GM23338 (cell line): ENCODE measurements around the gene MT4. TPM values are rescaled to one million over a fixed set of nuclear protein-coding genes. Genes with fewer than 3 reads are reported as not detected.

Experiments
- ATAC-seq: fragments of 200-7000 bp; cut with Tn5 transposase; 3 replicates; pipeline ENCODE4 v1.9.1; 2020
- DNase-seq: peaks from one replicate; pipeline ENCODE4 v3.0.0-alpha.2; 2015; ENCODE audit warnings: low spot score
- H2AFZ ChIP-seq: fragments of 200-600 bp; sonication (generic); 2 replicates; pipeline ENCODE4 v1.8.0; 2016; ENCODE audit warnings: antibody characterized with exemption, mild to moderate bottlenecking, moderate library complexity
- H3F3A ChIP-seq: fragments of 200-600 bp; sonication (generic); replicated peaks from 2 replicates; pipeline ENCODE4 v1.8.0; 2017; ENCODE audit warnings: antibody characterized with exemption, mixed run types, low read depth
- H3K27ac ChIP-seq: fragments of 200-600 bp; sonication (generic); 2 replicates; pipeline ENCODE4 v1.6.1; 2016; ENCODE audit warnings: low read depth
- H3K27me3 ChIP-seq: fragments of 200-600 bp; sonication (generic); 2 replicates; pipeline ENCODE4 v1.8.0; 2016; ENCODE audit warnings: mild to moderate bottlenecking, mixed run types, moderate library complexity; ENCODE audit not compliant: insufficient read depth
- H3K36me3 ChIP-seq: fragments of 200-600 bp; sonication (generic); 2 replicates; pipeline ENCODE4 v1.8.0; 2016; ENCODE audit warnings: mild to moderate bottlenecking; ENCODE audit not compliant: insufficient read depth
- H3K4me1 ChIP-seq: fragments of 200-600 bp; sonication (generic); 2 replicates; pipeline ENCODE4 v1.8.0; 2016; ENCODE audit warnings: mild to moderate bottlenecking, moderate library complexity; ENCODE audit not compliant: insufficient read depth
- H3K4me2 ChIP-seq: fragments of 200-600 bp; sonication (generic); 2 replicates; pipeline ENCODE4 v1.7.1; 2017; ENCODE audit warnings: mixed run types
- H3K4me3 ChIP-seq: fragments of 200-600 bp; sonication (generic); 2 replicates; pipeline ENCODE4 v1.6.1; 2016; ENCODE audit warnings: mixed run types
- H3K79me2 ChIP-seq: fragments of 200-600 bp; sonication (generic); replicated peaks from 2 replicates; pipeline ENCODE4 v1.8.0; 2017; ENCODE audit warnings: mild to moderate bottlenecking; ENCODE audit not compliant: insufficient read depth
- H3K9me2 ChIP-seq: fragments of 200-600 bp; sonication (generic); 2 replicates; pipeline ENCODE4 v1.8.0; 2017; ENCODE audit not compliant: insufficient read depth
- H4K20me1 ChIP-seq: fragments of 200-600 bp; sonication (generic); replicated peaks from 2 replicates; pipeline ENCODE4 v1.8.0; 2017; ENCODE audit warnings: mild to moderate bottlenecking; ENCODE audit not compliant: insufficient read depth
- H3K27ac Mint-ChIP-seq: 2 replicates; pipeline ENCODE4 v1.8.0; 2020; ENCODE audit warnings: inconsistent platforms, mild to moderate bottlenecking, moderate library complexity, mixed read lengths
- H3K27me3 Mint-ChIP-seq: 3 replicates; pipeline ENCODE4 v1.8.0; 2022; ENCODE audit warnings: low read depth, mild to moderate bottlenecking, moderate library complexity, mixed read lengths, inconsistent platforms; ENCODE audit not compliant: insufficient read depth, poor library complexity
- H3K36me3 Mint-ChIP-seq: 3 replicates; pipeline ENCODE4 v1.8.0; 2021; ENCODE audit warnings: low read depth, mild to moderate bottlenecking, inconsistent platforms, moderate library complexity, mixed read lengths
- H3K4me1 Mint-ChIP-seq: 3 replicates; pipeline ENCODE4 v1.8.0; 2020; ENCODE audit warnings: mild to moderate bottlenecking, inconsistent platforms, mixed read lengths
- H3K4me3 Mint-ChIP-seq: 3 replicates; pipeline ENCODE4 v1.8.0; 2021; ENCODE audit warnings: moderate library complexity, mild to moderate bottlenecking, inconsistent platforms, mixed read lengths
- H3K9me3 Mint-ChIP-seq: 3 replicates; pipeline ENCODE4 v1.8.0; 2020; ENCODE audit warnings: moderate library complexity, mild to moderate bottlenecking, inconsistent platforms, mixed read lengths
- CREB1 ChIP-seq: fragments of 250-450 bp; sonication (Bioruptor Pico); IDR thresholded peaks from 2 replicates; pipeline ENCODE4 v1.5.0; 2020; ENCODE audit warnings: low read depth, mild to moderate bottlenecking, moderate library complexity
- POLR2AphosphoS5 ChIP-seq: IDR thresholded peaks from 2 replicates; pipeline ENCODE4 v1.6.1; 2016; ENCODE audit warnings: antibody characterized with exemption, low read depth
- ZNF114 ChIP-seq: fragments of 250-450 bp; sonication (Bioruptor Pico); IDR thresholded peaks from 2 replicates; pipeline ENCODE4 v1.5.0; 2020; ENCODE audit warnings: mild to moderate bottlenecking, moderate library complexity
- polyA plus RNA-seq: library from polyadenylated mRNA; unstranded; fragments of >200 nt; fragmentation: Nextera tagmentation; extraction: Ambion mirVana; gene quantifications from 2 replicates; pipeline ENCODE4 v1.2.1, GENCODE V29; 2016
- total RNA-seq: library from RNA; depleted of rRNA; stranded (reverse); fragments of >200 nt; shearing (Covaris generic); gene quantifications from 2 replicates; pipeline ENCODE4 v1.2.3, GENCODE V29; 2014
- TF ChIP-seq, protein P1 (sequence below), 2 experiments: fragments of 200-600 bp in 1 of 2; sonication (generic) in 1 of 2; conservative IDR thresholded peaks; 2 replicates each; pipeline versions ENCODE4 v1.5.1 to v1.6.1; 2016 to 2017; ENCODE audit warnings: antibody characterized with exemption in 2 of 2, low read depth in 2 of 2, mild to moderate bottlenecking in 2 of 2, moderate library complexity in 1 of 2
- TF ChIP-seq, protein P2 (sequence below): IDR thresholded peaks from 2 replicates; pipeline ENCODE4 v1.6.1; 2016; ENCODE audit warnings: antibody characterized with exemption
- TF ChIP-seq, protein P3 (sequence below): IDR thresholded peaks from one replicate; pipeline ENCODE4 v1.6.1; 2018; ENCODE audit warnings: antibody characterized with exemption; ENCODE audit not compliant: unreplicated experiment

Gene MT4
- total and polyA plus RNA-seq, 2 experiments from 2014 or later: not detected

DNA sequence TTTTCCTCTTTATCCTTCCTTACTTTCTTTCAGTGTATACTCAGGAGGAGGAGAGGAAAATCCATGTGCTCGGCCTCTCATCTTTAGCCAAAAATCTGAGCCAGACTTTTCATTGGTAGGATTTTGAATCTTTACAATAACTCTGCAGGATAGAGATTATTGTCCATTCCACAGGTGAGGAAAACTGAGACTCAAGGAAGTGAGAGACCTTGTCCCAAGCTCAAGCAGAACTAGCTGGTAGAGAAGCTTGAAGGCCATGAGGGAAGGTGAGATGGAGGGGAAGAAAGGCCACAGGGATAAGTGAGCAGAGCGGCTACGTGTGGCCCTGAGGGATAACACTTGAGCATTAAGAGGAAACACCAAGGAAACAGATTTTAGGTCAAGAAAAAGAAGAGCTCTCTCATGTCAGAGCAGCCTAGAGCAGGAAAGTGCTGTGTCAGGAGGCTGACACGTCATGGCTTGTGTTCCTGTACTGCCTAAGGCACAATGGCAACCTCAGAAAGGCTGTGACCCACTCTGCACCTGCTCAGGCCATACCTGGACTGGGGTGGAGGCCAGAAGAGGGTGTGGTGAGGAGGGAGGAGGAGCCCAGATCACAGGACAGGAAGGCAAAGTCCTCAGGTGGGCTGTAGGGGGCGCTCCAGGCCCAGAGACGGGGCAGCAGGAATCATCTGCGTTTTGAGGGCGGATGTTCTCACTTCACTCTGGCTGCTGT is 11.9 kb downstream of the MT4 start:
- H3K4me1 ChIP-seq: no peaks in the 10 kb centered on the region
- H4K20me1 ChIP-seq: no peaks in the 10 kb centered on the region
- H3F3A ChIP-seq: no peaks in the 10 kb centered on the region
- no peaks in the 10 kb centered on the region for H3K79me2 ChIP-seq
- TF ChIP-seq, protein P1, sequence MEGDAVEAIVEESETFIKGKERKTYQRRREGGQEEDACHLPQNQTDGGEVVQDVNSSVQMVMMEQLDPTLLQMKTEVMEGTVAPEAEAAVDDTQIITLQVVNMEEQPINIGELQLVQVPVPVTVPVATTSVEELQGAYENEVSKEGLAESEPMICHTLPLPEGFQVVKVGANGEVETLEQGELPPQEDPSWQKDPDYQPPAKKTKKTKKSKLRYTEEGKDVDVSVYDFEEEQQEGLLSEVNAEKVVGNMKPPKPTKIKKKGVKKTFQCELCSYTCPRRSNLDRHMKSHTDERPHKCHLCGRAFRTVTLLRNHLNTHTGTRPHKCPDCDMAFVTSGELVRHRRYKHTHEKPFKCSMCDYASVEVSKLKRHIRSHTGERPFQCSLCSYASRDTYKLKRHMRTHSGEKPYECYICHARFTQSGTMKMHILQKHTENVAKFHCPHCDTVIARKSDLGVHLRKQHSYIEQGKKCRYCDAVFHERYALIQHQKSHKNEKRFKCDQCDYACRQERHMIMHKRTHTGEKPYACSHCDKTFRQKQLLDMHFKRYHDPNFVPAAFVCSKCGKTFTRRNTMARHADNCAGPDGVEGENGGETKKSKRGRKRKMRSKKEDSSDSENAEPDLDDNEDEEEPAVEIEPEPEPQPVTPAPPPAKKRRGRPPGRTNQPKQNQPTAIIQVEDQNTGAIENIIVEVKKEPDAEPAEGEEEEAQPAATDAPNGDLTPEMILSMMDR (conservative IDR thresholded peaks at IDR 0.05; ENCODE audit: low read depth in 2 of 2): peak; percentile 94 to 98
- TF ChIP-seq, protein P2, sequence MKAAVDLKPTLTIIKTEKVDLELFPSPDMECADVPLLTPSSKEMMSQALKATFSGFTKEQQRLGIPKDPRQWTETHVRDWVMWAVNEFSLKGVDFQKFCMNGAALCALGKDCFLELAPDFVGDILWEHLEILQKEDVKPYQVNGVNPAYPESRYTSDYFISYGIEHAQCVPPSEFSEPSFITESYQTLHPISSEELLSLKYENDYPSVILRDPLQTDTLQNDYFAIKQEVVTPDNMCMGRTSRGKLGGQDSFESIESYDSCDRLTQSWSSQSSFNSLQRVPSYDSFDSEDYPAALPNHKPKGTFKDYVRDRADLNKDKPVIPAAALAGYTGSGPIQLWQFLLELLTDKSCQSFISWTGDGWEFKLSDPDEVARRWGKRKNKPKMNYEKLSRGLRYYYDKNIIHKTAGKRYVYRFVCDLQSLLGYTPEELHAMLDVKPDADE: no peak
- no peak overlapping the region for H3K4me3 ChIP-seq
- ATAC-seq: peak; percentile 100
- no peak overlapping the region for H3K4me2 ChIP-seq
- no peak overlapping the region for H2AFZ ChIP-seq
- no peaks in the 10 kb centered on the region for H3K9me2 ChIP-seq
- Mint-ChIP-seq H3K4me1 (no peaks in the 10 kb centered on the region; the same call in 2 of the 3 replicates), H3K27ac (no peak overlapping the region), H3K9me3 (peaks cover 4% of the 10 kb centered on the region; the same call in 2 of the 3 replicates), H3K27me3 (peaks cover 9% of the 10 kb centered on the region), H3K4me3 (no peak overlapping the region), H3K36me3 (peaks cover 2% of the 10 kb centered on the region; the same call in 2 of the 3 replicates)
- no peaks in the 10 kb centered on the region for H3K36me3 ChIP-seq
- H3K27me3 ChIP-seq: no peaks in the 10 kb centered on the region
- no peak overlapping the region for H3K27ac ChIP-seq
- DNase-seq: peak; percentile 92

DNA sequence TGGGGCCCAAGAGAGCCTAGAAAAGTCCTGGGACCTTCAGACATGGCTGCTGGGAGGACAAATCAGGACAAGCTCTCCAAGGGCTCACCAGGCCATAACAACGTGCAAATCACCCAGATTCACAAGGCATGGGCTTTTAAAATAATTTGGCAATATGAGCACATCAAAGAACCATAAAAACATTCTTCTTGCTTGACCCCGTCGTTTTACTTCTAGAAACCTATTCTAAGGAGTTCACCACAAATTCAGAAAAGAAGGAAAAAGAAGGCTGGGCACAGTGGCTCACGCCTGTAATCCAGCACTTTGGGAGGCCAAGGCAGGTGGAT is 12.4 kb downstream of the MT4 start:
- Histone ChIP-seq H3K4me2 (no peak overlapping the region), H3K4me1 (no peaks in the 10 kb centered on the region), H3K79me2 (no peaks in the 10 kb centered on the region), H3K4me3 (no peak overlapping the region), H3K36me3 (no peaks in the 10 kb centered on the region), H3F3A (no peaks in the 10 kb centered on the region), H4K20me1 (no peaks in the 10 kb centered on the region), H3K9me2 (no peaks in the 10 kb centered on the region), H2AFZ (peak overlapping the region; percentile 95), H3K27ac (no peak overlapping the region), H3K27me3 (no peaks in the 10 kb centered on the region)
- Mint-ChIP-seq H3K4me1 (no peaks in the 10 kb centered on the region; the same call in 2 of the 3 replicates), H3K4me3 (no peak overlapping the region), H3K9me3 (peaks cover 4% of the 10 kb centered on the region; the same call in 2 of the 3 replicates), H3K27ac (no peak overlapping the region), H3K36me3 (peaks cover 2% of the 10 kb centered on the region; the same call in 2 of the 3 replicates), H3K27me3 (peaks cover 9% of the 10 kb centered on the region)
- ATAC-seq (no peak), DNase-seq (no peak)
- TF ChIP-seq ZNF114 (CRISPR knock-in tag) (no peak), CREB1 (no peak), POLR2AphosphoS5 (no peak)
- TF ChIP-seq, protein P1 (conservative IDR thresholded peaks at IDR 0.05; ENCODE audit: low read depth in 2 of 2): no peak
- TF ChIP-seq, protein P3, sequence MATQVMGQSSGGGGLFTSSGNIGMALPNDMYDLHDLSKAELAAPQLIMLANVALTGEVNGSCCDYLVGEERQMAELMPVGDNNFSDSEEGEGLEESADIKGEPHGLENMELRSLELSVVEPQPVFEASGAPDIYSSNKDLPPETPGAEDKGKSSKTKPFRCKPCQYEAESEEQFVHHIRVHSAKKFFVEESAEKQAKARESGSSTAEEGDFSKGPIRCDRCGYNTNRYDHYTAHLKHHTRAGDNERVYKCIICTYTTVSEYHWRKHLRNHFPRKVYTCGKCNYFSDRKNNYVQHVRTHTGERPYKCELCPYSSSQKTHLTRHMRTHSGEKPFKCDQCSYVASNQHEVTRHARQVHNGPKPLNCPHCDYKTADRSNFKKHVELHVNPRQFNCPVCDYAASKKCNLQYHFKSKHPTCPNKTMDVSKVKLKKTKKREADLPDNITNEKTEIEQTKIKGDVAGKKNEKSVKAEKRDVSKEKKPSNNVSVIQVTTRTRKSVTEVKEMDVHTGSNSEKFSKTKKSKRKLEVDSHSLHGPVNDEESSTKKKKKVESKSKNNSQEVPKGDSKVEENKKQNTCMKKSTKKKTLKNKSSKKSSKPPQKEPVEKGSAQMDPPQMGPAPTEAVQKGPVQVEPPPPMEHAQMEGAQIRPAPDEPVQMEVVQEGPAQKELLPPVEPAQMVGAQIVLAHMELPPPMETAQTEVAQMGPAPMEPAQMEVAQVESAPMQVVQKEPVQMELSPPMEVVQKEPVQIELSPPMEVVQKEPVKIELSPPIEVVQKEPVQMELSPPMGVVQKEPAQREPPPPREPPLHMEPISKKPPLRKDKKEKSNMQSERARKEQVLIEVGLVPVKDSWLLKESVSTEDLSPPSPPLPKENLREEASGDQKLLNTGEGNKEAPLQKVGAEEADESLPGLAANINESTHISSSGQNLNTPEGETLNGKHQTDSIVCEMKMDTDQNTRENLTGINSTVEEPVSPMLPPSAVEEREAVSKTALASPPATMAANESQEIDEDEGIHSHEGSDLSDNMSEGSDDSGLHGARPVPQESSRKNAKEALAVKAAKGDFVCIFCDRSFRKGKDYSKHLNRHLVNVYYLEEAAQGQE: no peak
